GM19023 (cell line): ENCODE measurements around the gene COX7B2.

Source experiments
- ATAC-seq: cut with Tn5 transposase; IDR thresholded peaks from one replicate; pipeline ENCODE4 v1.9.1; 2021; ENCODE audit warnings: mild to moderate bottlenecking, moderate library complexity; ENCODE audit not compliant: unreplicated experiment

COX7B2 gene

GRCh38 chr4:46730075-46730474 lies 179.0 kb downstream of the COX7B2 start:
- no peak for ATAC-seq

- no peak for ATAC-seq
These were observed 189.0 kb downstream of the COX7B2 start for GRCh38 chr4:46720055-46720454.

- no peak for ATAC-seq
These were observed 191.1 kb downstream of the COX7B2 start for GRCh38 chr4:46717950-46718349.

GRCh38 chr4:46715468-46715867 lies 193.6 kb downstream of the COX7B2 start:
- no peak for ATAC-seq

- ATAC-seq = no peak
These were observed 210.2 kb downstream of the COX7B2 start for GRCh38 chr4:46698891-46699290.
